IPS DF 19.7 (cell line): ENCODE results near the gene ATP11A.

Source experiments
- DNase-seq: peaks from one replicate; pipeline ENCODE4 v3.0.0-alpha.2; 2013; ENCODE audit warnings: low read depth, low spot score

The ATP11A gene

GRCh38 chr13:112818040-112818697 lies 128.3 kb downstream of the ATP11A start:
- DNase-seq, result no peak

GRCh38 chr13:112818698-112819045 lies 128.8 kb downstream of the ATP11A start:
- no peak for DNase-seq

GRCh38 chr13:112819111-112819510 lies 129.3 kb downstream of the ATP11A start:
- DNase-seq, result no peak

- DNase-seq, result no peak
Measured at GRCh38 chr13:112819816-112820215, 130.0 kb downstream of the ATP11A start.

- no peak for DNase-seq
Measured at GRCh38 chr13:112820318-112820717, 130.5 kb downstream of the ATP11A start.

GRCh38 chr13:112821340-112822055 lies 131.7 kb downstream of the ATP11A start:
- DNase-seq, result no peak

GRCh38 chr13:112822851-112823250 lies 133.0 kb downstream of the ATP11A start:
- no peak for DNase-seq

- no peak for DNase-seq
Measured at GRCh38 chr13:112824429-112824828, 134.6 kb downstream of the ATP11A start.

- no peak for DNase-seq
Measured at GRCh38 chr13:112825071-112825470, 135.2 kb downstream of the ATP11A start.

GRCh38 chr13:112825875-112826274 lies 136.0 kb downstream of the ATP11A start:
- DNase-seq, result no peak

- no peak for DNase-seq
Measured at GRCh38 chr13:112826565-112826964, 136.7 kb downstream of the ATP11A start.

GRCh38 chr13:112828082-112828699 lies 138.4 kb downstream of the ATP11A start:
- DNase-seq, result peak; percentile 5

- DNase-seq, result no peak
Measured at GRCh38 chr13:112828756-112829155, 138.9 kb downstream of the ATP11A start.

- no peak for DNase-seq
Measured at GRCh38 chr13:112831196-112831595, 141.4 kb downstream of the ATP11A start.

- no peak for DNase-seq
Measured at GRCh38 chr13:112831801-112832200, 142.0 kb downstream of the ATP11A start.

- DNase-seq, result no peak
Measured at GRCh38 chr13:112832811-112833210, 143.0 kb downstream of the ATP11A start.

- DNase-seq, result no peak
Measured at GRCh38 chr13:112833551-112834257, 143.9 kb downstream of the ATP11A start.

GRCh38 chr13:112835344-112835743 lies 145.5 kb downstream of the ATP11A start:
- DNase-seq, result no peak

- no peak for DNase-seq
Measured at GRCh38 chr13:112835796-112836195, 146.0 kb downstream of the ATP11A start.

GRCh38 chr13:112836940-112837339 lies 147.1 kb downstream of the ATP11A start:
- DNase-seq, result no peak

GRCh38 chr13:112837371-112838037 lies 147.7 kb downstream of the ATP11A start:
- DNase-seq, result no peak
